Panc1 (cell line): ENCODE measurements around the gene SERPINB2. TPM values are rescaled to one million over a fixed set of nuclear protein-coding genes. Genes with fewer than 3 reads are reported as not detected.

Experiments
- ATAC-seq: fragments of 200-7000 bp; cut with Tn5 transposase; 2 replicates; pipeline ENCODE4 v1.9.1; 2020; ENCODE audit warnings: mild to moderate bottlenecking, moderate library complexity
- BruUV-seq: library from RNA; stranded (reverse); fragments of 400-500 nt; replicated peaks from 2 replicates; lab custom pipeline; 2021; lab: Mats Ljungman, UMichigan
- CTCF ChIA-PET: fragments of 300-600 bp; sonication (Branson Sonifier 250); formaldehyde crosslinking; loops from one replicate; lab custom pipeline; 2022; ENCODE audit warnings: antibody characterized with exemption; lab: Charles Lee
- POLR2A ChIA-PET: fragments of 300-600 bp; sonication (Branson Sonifier 250); formaldehyde crosslinking; loops from one replicate; lab custom pipeline; 2022; ENCODE audit warnings: antibody characterized with exemption; lab: Charles Lee
- DNase-seq: peaks from one replicate; pipeline ENCODE4 v3.0.0-alpha.2; 2010; ENCODE audit warnings: low read depth, low spot score
- H3K27ac ChIP-seq: 2 replicates; pipeline ENCODE4 v1.5.1; 2011; ENCODE audit warnings: mild to moderate bottlenecking, low read length, inconsistent platforms
- H3K27me3 ChIP-seq: fragments of 200-500 bp; sonication (Bioruptor generic); 2 replicates; pipeline ENCODE4 v1.6.0; 2014; ENCODE audit warnings: low read length, inconsistent platforms; ENCODE audit not compliant: control insufficient read depth, insufficient read depth
- H3K36me3 ChIP-seq: fragments of 200-500 bp; sonication (Bioruptor generic); 2 replicates; pipeline ENCODE4 v1.5.1; 2014; ENCODE audit warnings: inconsistent platforms, mild to moderate bottlenecking, low read length, moderate library complexity; ENCODE audit not compliant: control insufficient read depth, insufficient read depth
- H3K4me1 ChIP-seq: 2 replicates; pipeline ENCODE4 v1.5.1; 2011; ENCODE audit warnings: inconsistent platforms, mild to moderate bottlenecking, low read length, moderate library complexity; ENCODE audit not compliant: control insufficient read depth, insufficient read depth
- H3K4me3 ChIP-seq, 2 experiments: 2 replicates each; pipeline ENCODE4 v1.5.1; 2011 to 2012; ENCODE audit warnings: low read depth in 2 of 2, low read length in 2 of 2, mild to moderate bottlenecking in 2 of 2, inconsistent platforms in 1 of 2, moderate library complexity in 1 of 2
- H3K9me3 ChIP-seq: fragments of 200-500 bp; sonication (Bioruptor generic); 2 replicates; pipeline ENCODE4 v1.5.1; 2014; ENCODE audit warnings: low read depth, mild to moderate bottlenecking, inconsistent platforms, low read length, moderate library complexity; ENCODE audit not compliant: control insufficient read depth, insufficient read depth
- POLR2AphosphoS5 ChIP-seq: IDR thresholded peaks from 2 replicates; pipeline ENCODE4 v1.6.1; 2012; ENCODE audit warnings: mild to moderate bottlenecking, low read depth, low read length, moderate library complexity
- in situ Hi-C: cut with HindIII; loops from 2 replicates; pipeline ENCODE4 v1.10.0; 2016; ENCODE audit warnings: low sequenced_read_pairs, low pct_unique_long_range_greater_than_20kb
- intact Hi-C: fragments of 100-400 bp; cut with micrococcal nuclease; formaldehyde crosslinking; loops from one replicate; pipeline ENCODE4 v1.10.0; 2022; ENCODE audit not compliant: unreplicated experiment
- total RNA-seq: library from RNA; stranded (reverse); gene quantifications from one replicate; pipeline ENCODE4 v1.2.1, GENCODE V29; 2021; ENCODE audit not compliant: unreplicated experiment
- TF ChIP-seq, protein P1 (sequence below), 2 experiments: IDR thresholded peaks; 2 replicates each; pipeline ENCODE4 v1.6.1; 2011 to 2012; ENCODE audit warnings: low read depth in 2 of 2, control low read depth in 1 of 2, low read length in 1 of 2, mild to moderate bottlenecking in 1 of 2, moderate library complexity in 1 of 2; ENCODE audit not compliant: insufficient read depth in 1 of 2
- TF ChIP-seq, protein P2 (sequence below): fragments of 450-650 bp; IDR thresholded peaks from 2 replicates; pipeline ENCODE4 v1.5.1; 2017; ENCODE audit warnings: mild to moderate bottlenecking

Gene SERPINB2
- total RNA-seq, 1 experiment from 2014 or later: not detected

- Histone ChIP-seq H3K9me3 (no peaks in the 10 kb centered on the region), H3K4me3 (no peak overlapping the region), H3K4me1 (no peaks in the 10 kb centered on the region), H3K27ac (no peak overlapping the region), H3K27me3 (no peaks in the 10 kb centered on the region), H3K36me3 (no peaks in the 10 kb centered on the region)
- no TSS peak for BruUV-seq
- ATAC-seq (0 out of 2 replicates have a peak, but pooled peaks have one; percentile 68), DNase-seq (no peak)
- TF ChIP-seq, protein P1, sequence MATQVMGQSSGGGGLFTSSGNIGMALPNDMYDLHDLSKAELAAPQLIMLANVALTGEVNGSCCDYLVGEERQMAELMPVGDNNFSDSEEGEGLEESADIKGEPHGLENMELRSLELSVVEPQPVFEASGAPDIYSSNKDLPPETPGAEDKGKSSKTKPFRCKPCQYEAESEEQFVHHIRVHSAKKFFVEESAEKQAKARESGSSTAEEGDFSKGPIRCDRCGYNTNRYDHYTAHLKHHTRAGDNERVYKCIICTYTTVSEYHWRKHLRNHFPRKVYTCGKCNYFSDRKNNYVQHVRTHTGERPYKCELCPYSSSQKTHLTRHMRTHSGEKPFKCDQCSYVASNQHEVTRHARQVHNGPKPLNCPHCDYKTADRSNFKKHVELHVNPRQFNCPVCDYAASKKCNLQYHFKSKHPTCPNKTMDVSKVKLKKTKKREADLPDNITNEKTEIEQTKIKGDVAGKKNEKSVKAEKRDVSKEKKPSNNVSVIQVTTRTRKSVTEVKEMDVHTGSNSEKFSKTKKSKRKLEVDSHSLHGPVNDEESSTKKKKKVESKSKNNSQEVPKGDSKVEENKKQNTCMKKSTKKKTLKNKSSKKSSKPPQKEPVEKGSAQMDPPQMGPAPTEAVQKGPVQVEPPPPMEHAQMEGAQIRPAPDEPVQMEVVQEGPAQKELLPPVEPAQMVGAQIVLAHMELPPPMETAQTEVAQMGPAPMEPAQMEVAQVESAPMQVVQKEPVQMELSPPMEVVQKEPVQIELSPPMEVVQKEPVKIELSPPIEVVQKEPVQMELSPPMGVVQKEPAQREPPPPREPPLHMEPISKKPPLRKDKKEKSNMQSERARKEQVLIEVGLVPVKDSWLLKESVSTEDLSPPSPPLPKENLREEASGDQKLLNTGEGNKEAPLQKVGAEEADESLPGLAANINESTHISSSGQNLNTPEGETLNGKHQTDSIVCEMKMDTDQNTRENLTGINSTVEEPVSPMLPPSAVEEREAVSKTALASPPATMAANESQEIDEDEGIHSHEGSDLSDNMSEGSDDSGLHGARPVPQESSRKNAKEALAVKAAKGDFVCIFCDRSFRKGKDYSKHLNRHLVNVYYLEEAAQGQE (IDR thresholded peaks at IDR 0.05; ENCODE audit: insufficient read depth in 1 of 2, low read depth in 2 of 2, low read length in 1 of 2): no peak
- TF ChIP-seq, protein P2, sequence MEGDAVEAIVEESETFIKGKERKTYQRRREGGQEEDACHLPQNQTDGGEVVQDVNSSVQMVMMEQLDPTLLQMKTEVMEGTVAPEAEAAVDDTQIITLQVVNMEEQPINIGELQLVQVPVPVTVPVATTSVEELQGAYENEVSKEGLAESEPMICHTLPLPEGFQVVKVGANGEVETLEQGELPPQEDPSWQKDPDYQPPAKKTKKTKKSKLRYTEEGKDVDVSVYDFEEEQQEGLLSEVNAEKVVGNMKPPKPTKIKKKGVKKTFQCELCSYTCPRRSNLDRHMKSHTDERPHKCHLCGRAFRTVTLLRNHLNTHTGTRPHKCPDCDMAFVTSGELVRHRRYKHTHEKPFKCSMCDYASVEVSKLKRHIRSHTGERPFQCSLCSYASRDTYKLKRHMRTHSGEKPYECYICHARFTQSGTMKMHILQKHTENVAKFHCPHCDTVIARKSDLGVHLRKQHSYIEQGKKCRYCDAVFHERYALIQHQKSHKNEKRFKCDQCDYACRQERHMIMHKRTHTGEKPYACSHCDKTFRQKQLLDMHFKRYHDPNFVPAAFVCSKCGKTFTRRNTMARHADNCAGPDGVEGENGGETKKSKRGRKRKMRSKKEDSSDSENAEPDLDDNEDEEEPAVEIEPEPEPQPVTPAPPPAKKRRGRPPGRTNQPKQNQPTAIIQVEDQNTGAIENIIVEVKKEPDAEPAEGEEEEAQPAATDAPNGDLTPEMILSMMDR: peak; percentile 35; the same call in 1 of the 2 replicates
- ChIA-PET CTCF (interaction anchor here (1.1 kb wide), 1 partner anchor 90 kb away, joined by 4 read pairs; no protein-coding TSS in a partner anchor), POLR2A (no interaction called here)
- intact Hi-C loops (loop anchor here (10.0 kb wide), 1 partner anchor 269 kb away; no protein-coding TSS in a partner anchor), in situ Hi-C loops (no loop called here)
Measured at GRCh38 chr18:63844254-63844653, 43.3 kb upstream of the SERPINB2 start.

DNA sequence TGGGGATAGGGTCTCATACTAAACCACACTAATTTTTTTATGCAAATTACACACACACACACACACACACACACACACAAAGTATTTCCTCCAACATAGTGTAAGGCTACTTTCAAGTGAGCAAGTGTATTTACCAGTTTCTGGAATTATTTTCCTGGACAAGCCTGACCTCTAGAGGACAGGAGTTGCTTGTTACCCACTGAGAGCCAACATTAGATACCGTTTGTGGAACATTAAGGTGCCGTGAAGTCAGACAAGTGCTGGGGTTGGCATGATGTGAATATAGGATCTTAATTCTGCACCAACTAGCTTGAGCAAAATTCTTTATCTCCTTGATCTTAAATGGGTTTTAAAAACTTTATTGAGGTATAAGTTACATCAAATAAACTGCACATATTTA, 39.3 kb upstream of the SERPINB2 start:
- CTCF ChIA-PET: no interaction called here
- no peaks in the 10 kb centered on the region for H3K27me3 ChIP-seq
- in situ Hi-C loops: no loop called here
- no peak overlapping the region for H3K4me3 ChIP-seq
- H3K4me1 ChIP-seq: no peaks in the 10 kb centered on the region
- no peaks in the 10 kb centered on the region for H3K36me3 ChIP-seq
- H3K27ac ChIP-seq: no peak overlapping the region
- BruUV-seq: no TSS peak
- TF ChIP-seq, protein P2: peak; percentile 54
- TF ChIP-seq POLR2AphosphoS5: no peak
- TF ChIP-seq, protein P1 (IDR thresholded peaks at IDR 0.05; ENCODE audit: insufficient read depth in 1 of 2, low read depth in 2 of 2, low read length in 1 of 2): no peak
- intact Hi-C loops: loop anchor here (1.0 to 10.0 kb wide), 2 partner anchors 273 to 330 kb away; no protein-coding TSS in a partner anchor
- no peaks in the 10 kb centered on the region for H3K9me3 ChIP-seq
- DNase-seq (no peak), ATAC-seq (peak; percentile 65; the same call in 1 of the 2 replicates)
- POLR2A ChIA-PET: no interaction called here
